Fibroblast of peridontal ligament (primary cell): ENCODE data around the gene CCL2.
"Not testable (repeated sequence)": the region's sequence is repeated elsewhere in the genome, so short reads cannot be mapped to it uniquely, and the experiment has no call there.

ENCODE experiments used
- DNase-seq: peaks from one replicate; pipeline ENCODE4 v3.0.0-alpha.2; 2010; ENCODE audit errors: extremely low read depth

Gene CCL2

GRCh38 chr17:34254651-34255380, at the start of gene CCL2:
CCL2 (plus strand) TSS chr17:34255285; CDS start chr17:34255350, 65 bp downstream.
- peak; percentile 69 for DNase-seq

- no peak for DNase-seq
Observed at GRCh38 chr17:34205401-34205800, 49.7 kb upstream of the CCL2 start.

- DNase-seq = no peak
Observed at GRCh38 chr17:34206569-34206968, 48.5 kb upstream of the CCL2 start.

DNA sequence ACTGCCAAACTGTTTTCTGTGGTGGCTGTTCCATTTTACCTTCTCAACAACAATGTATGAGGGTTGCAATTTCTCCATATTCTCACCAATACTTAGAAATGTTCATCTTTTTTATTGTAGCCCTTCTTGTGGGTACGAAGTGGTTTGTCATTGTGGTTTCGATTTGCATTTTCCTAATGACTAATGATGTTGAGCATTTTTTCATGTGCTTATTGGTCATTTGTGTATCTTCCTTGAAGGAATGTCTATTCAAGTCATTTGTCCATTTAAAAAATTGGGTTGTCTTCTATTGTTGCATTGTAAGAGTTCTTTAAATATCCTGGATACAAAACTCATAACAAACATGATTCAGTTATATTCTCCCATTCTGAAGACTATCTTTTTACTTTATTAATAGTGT, 47.5 kb upstream of the CCL2 start:
- DNase-seq = no peak

GRCh38 chr17:34218748-34219147, 36.3 kb upstream of the CCL2 start:
- DNase-seq = no peak

- no peak for DNase-seq
Observed at GRCh38 chr17:34219405-34219804, 35.7 kb upstream of the CCL2 start.

DNA sequence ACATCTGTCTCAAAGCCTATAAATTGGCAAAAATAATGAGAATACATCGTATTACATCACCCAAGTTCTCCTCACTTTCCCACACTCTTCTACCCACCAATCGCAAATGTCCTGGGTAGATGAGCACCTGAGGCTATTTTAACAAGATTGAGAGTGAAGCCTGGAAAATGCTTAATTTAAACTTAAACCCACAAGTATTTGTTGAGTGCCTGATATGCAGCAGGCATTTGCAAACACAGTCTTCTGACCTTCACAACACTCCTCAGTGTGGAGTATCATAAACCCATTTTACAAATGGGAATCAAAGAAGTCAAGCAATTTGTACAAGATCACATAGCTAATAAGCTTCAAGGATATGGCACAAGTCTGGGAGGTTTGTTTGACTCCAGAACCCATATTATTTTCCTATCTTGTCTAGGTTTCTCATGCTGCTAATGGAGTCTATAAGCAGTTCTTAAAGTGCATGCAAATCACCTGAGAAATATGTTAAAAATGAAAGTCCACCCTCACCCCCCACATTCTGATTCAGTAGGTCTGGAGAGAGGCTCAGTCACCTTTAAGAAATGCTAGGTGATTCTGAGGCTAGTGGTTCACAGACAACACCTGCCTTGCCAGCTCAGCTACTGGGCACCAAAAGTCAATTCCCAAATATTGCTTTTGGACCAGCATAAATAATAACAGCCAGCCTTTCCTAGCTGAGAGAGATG, 34.9 kb upstream of the CCL2 start:
- DNase-seq = no peak

- no peak for DNase-seq
Observed at GRCh38 chr17:34220752-34221395, 34.2 kb upstream of the CCL2 start.

DNA sequence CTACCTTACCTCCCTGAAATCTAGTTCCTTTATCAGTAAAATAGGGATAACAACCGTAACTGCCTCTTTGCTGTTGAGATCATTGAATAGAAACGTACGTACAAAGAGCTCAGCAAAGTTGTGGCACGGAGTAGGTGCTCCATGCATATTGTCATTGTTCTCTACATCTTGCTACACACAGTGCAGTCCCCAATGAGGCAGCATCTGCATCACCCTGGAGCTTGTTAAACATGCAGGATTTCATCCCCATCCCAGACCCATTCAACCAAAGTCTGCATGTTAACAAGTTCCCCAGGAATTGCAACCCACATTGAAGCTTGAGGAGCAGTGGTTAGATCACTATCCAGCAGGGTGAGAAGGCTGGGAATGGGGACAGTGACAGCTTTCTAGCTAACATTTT, 33.7 kb upstream of the CCL2 start:
- DNase-seq = no peak

- no peak for DNase-seq
Observed at GRCh38 chr17:34222722-34223497, 32.2 kb upstream of the CCL2 start.

DNA sequence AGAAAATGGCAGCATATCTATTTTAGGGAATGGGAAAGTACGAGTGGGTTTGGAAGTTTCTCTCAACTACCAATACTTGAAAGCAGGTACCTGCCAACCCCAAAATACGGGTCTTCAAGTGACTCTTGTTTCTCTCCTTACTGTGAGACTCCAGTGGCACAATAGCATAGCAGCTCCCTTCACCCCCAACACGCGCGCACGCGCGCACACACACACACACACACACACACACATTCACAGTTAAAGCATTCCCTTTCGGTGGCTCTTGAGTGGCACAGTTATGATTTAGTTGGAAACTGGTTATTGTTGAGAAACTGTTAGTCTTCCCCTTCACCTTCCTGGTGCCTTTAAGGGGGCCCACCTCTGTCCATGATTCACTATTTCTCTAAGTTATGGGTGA, 30.0 kb upstream of the CCL2 start:
- no peak for DNase-seq

DNA sequence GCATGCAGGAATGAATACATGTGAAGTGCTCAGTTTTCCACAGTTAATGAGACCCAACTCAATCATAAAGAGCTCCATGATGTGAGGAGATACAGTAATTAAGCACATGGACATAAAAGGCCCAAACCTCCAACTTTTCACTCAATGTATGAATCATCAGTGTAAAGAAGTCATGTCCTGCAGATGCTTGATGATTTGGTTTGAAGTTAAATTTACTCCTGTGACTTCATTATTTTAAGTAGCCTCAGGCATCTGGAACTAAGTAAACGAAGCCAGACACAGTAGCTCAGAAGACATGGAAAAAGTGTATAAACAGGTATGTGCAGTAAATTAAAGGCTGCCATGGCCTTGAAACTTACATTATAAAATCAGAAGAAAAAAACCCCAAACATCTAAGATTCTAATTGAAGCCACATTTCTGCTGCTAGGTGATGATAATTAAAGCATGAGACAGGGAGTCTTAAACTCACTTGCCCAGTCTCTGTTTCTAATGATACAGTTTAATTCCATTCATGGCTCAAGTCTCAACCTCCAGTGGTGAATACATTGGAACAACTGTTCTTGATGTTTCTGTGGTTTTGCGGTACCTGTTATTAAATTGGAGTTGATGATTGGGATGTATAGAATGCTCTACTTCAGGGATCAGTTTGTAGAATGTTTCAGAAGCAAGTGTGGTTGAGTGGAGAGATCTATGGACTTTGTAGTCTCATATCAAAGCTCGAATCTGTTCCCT, 28.9 kb upstream of the CCL2 start:
- DNase-seq = no peak

DNA sequence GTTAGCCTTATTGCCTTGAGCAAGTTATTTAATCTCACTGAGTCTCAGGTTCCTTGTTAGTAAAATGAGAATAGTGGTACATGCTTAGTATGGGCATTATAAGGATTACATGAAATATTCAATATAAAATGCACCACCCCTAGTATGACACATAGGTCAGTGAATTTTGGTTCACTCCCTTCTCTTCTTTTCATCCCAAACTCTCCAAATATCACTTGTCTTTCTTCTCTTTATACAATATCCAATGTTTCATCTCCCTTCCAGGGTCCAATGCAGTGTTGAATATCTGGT, 28.4 kb upstream of the CCL2 start:
- DNase-seq = no peak

GRCh38 chr17:34227293-34227692, 27.8 kb upstream of the CCL2 start:
- DNase-seq = not testable (repeated sequence)

- DNase-seq = no peak
Observed at GRCh38 chr17:34227707-34228106, 27.4 kb upstream of the CCL2 start.

DNA sequence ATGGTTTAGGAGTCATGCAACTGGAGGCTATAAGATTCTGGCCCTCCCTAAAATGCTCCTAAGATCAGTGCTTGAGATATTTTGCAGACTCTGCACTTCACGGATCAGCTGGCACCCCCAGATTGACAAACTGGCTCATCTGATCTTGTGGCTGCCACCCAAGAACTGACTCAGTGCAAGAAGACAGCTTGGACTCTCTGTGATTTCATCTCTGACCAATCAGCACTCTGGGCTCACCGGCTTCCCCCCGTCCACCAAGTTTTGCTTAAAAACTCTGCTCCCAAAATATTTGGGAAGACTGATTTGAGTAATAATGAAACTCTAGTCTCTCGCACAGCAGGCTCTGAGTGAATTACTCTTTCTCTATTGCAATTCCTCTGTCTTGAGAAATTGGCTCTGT, 26.3 kb upstream of the CCL2 start:
- DNase-seq = no peak

DNA sequence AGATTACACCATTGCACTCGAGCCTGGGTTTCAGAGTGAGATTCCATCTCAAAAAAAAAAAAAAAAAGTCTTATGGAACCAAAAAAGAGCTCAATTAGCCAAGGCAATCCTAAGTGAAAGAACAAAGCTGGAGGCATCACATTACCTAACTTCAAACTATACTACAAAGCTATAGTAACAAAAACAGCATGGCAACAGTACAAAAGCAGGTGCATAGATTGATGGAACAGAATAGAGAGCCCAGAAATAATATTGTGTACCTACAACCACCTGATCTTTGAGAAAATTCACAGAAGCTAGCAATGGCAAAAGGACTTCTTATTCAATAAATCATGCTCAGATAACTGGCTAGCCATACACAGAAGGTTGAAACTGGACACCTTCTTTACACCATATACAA, 24.7 kb upstream of the CCL2 start:
- no peak for DNase-seq

GRCh38 chr17:34234616-34235015, 20.5 kb upstream of the CCL2 start:
- DNase-seq = no peak

GRCh38 chr17:34235389-34236028, 19.6 kb upstream of the CCL2 start:
- DNase-seq = no peak

DNA sequence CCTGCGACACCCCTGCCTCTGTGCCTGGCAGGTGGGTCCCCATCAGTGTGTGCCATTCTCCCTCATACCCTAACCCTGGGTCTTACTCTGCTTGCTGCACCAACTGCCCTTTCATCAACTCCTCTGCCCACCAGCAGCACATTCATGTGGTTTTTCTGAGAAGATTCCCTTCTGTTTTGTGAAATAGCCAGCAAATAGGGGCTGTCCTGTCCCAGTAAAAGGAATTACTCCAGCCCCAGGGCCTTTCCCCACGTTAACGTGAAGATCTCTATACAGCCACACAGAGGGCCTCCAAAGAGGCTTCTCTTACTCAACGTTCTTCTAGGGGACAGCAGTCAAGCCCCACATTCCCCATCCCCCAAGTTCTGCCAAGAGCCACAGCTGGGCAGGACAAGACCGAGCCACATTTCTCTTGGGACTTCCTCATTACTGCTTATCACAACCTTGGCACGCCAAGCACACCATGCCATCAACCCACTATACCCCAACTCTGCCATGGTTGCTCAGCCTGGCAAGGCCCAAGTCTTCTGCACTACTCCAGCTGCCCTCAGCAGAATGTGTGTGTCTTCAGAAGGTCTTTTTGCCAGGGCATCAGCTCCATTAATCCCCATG, 18.7 kb upstream of the CCL2 start:
- DNase-seq = no peak

DNA sequence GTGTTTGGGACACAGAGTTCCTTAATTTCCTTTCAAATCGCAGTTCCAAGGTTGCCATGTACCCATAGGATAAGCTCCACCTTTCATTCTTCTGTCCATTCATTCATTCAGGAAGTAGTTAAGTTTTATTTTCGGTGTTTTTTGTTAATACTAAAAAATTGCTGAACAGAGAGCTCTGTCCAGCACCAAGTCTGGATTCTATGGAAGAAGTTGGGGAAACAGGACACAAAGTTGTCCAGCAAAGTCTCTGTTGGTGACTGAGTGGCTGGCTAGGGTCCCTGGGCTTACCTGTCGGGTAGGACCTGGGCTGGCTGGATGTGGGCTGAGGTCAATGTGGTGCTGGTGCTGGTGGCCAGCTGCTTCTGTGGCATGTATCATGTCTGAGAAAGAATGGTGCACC, 17.6 kb upstream of the CCL2 start:
- no peak for DNase-seq
